Right lobe of liver (tissue), 6 donors: ENCODE data around the gene PGBD1. TPM values are rescaled to one million over a fixed set of nuclear protein-coding genes. Genes with fewer than 3 reads are reported as not detected.

Source experiments
- ATAC-seq, 4 donors: fragments of 200-7000 bp; cut with Tn5 transposase; one replicate each; pipeline ENCODE4 v1.9.1; 2020; ENCODE audit warnings: mild to moderate bottlenecking in 4 of 4, moderate library complexity in 4 of 4
- DNase-seq, 3 donors: peaks; one replicate each; pipeline ENCODE4 v3.0.0-alpha.2; 2020
- H3K27ac ChIP-seq, 3 donors: fragments of 200-600 bp; one replicate each; pipeline ENCODE4 v1.8.0; 2022
- H3K27me3 ChIP-seq, 2 donors: fragments of 200-600 bp; one replicate each; pipeline ENCODE4 v1.8.0; 2022
- H3K36me3 ChIP-seq, 4 donors: fragments of 200-600 bp; sonication (generic) in 1 of 4; one replicate each; pipeline versions ENCODE4 v1.5.1 to v1.8.0; 2017 to 2022; ENCODE audit warnings: control low read depth in 1 of 4
- H3K4me1 ChIP-seq, 4 donors: fragments of 200-600 bp; sonication (generic) in 1 of 4; one replicate each; pipeline versions ENCODE4 v1.5.1 to v1.8.0; 2017 to 2022; ENCODE audit warnings: control low read depth in 1 of 4
- H3K4me3 ChIP-seq, 3 donors: fragments of 200-600 bp; one replicate each; pipeline ENCODE4 v1.8.0; 2022
- H3K9me3 ChIP-seq, 4 donors: fragments of 200-600 bp; sonication (generic) in 1 of 4; one replicate each; pipeline versions ENCODE4 v1.5.1 to v1.8.0; 2017 to 2022; ENCODE audit warnings: control low read depth in 1 of 4
- CTCF ChIP-seq, 4 donors: fragments of 200-600 bp in 3 of 4; fragments of 450-650 bp in 1 of 4; IDR thresholded peaks; one replicate each; pipeline versions ENCODE4 v1.5.1 to v1.8.0; 2016 to 2022; ENCODE audit warnings: antibody characterized with exemption in 4 of 4, mild to moderate bottlenecking in 2 of 4
- POLR2A ChIP-seq: fragments of 450-650 bp; IDR thresholded peaks from one replicate; pipeline ENCODE4 v1.6.1; 2017; ENCODE audit warnings: antibody characterized with exemption, mild to moderate bottlenecking
- whole genome bisulfite sequencing: methylation state at CpG from one replicate; pipeline ENCODE4 v1.1.6; 2018; ENCODE audit warnings: low coverage, low lambda C conversion rate; ENCODE audit not compliant: insufficient coverage; ENCODE audit errors: missing lambda C conversion rate; 5-methylcytosine and 5-hydroxymethylcytosine counted together
- intact Hi-C, 2 donors: fragments of 100-400 bp; cut with DNase I; formaldehyde crosslinking; loops; one replicate each; pipeline versions ENCODE4 v1.11.2 to v1.14.1; 2022
- total RNA-seq, 6 experiments: library from RNA; depleted of rRNA in 2 of 6; stranded (reverse); fragments of >200 nt in 2 of 6; fragmentation: NEBNext Ultra II Directional in 3 of 6; extraction: Animal tissue kit (Norgen Biotek cat#: 25700) in 3 of 6; gene quantifications; one replicate each; pipeline versions ENCODE4 v1.1.0 to v1.2.4, GENCODE V29; 2016 to 2023
- donor health status: DM: no; HTN: yes; CAD: no.
- donor health status: DM: no; HTN: no; CAD: no.
- donor health status: DM: no; HTN: no; CAD: no.
- donor health status: DM: no; HTN: yes; CAD: no.
- donor health status: DM: no; HTN: yes; CAD: no.

The PGBD1 gene
- total RNA-seq, 6 experiments from 2014 or later = 1.1 to 2.0 (median 1.3) TPM

- ATAC-seq (no peak), DNase-seq (no peak)
- intact Hi-C loops = no loop called here
- Histone ChIP-seq H3K4me1 (no peaks in the 10 kb centered on the region), H3K9me3 (no peaks in the 10 kb centered on the region), H3K27me3 (no peaks in the 10 kb centered on the region), H3K27ac (no peak overlapping the region), H3K36me3 (peaks cover 0 to 6% (median 3%) of the 10 kb centered on the region in 4 donors), H3K4me3 (no peak overlapping the region)
- WGBS = 86% methylated on average over 1 of the region's 1 CpG
- TF ChIP-seq POLR2A (no peak), CTCF (IDR thresholded peaks at IDR 0.05) (no peak)
Measured at GRCh38 chr6:28240471-28240870, 40.9 kb upstream of the PGBD1 start.

- Histone ChIP-seq H3K9me3 (no peaks in the 10 kb centered on the region), H3K4me3 (no peak overlapping the region), H3K27me3 (no peaks in the 10 kb centered on the region), H3K4me1 (no peaks in the 10 kb centered on the region), H3K27ac (no peak overlapping the region), H3K36me3 (peaks cover 0 to 34% (median 4%) of the 10 kb centered on the region in 4 donors)
- no peak for DNase-seq
- ATAC-seq = no peak
- TF ChIP-seq CTCF (IDR thresholded peaks at IDR 0.05) (no peak), POLR2A (no peak)
- 84% methylated on average over 3 of the region's 3 CpGs for WGBS
- intact Hi-C loops = no loop called here
Measured at GRCh38 chr6:28243946-28244345, 37.4 kb upstream of the PGBD1 start.

- Histone ChIP-seq H3K4me3 (no peak overlapping the region), H3K36me3 (peaks cover 0 to 36% (median 4%) of the 10 kb centered on the region in 4 donors), H3K4me1 (peaks cover 0 to under 1% (median 0%) of the 10 kb centered on the region in 4 donors), H3K9me3 (no peaks in the 10 kb centered on the region), H3K27ac (no peak overlapping the region), H3K27me3 (no peaks in the 10 kb centered on the region)
- TF ChIP-seq POLR2A (no peak), CTCF (IDR thresholded peaks at IDR 0.05) (no peak)
- intact Hi-C loops = no loop called here
- DNase-seq (no peak), ATAC-seq (no peak)
- WGBS = 97% methylated on average over 6 of the region's 6 CpGs
Measured at GRCh38 chr6:28245206-28245941, 36.0 kb upstream of the PGBD1 start.

GRCh38 chr6:28248916-28249315 lies 32.5 kb upstream of the PGBD1 start:
- WGBS = 57% methylated on average over 1 of the region's 1 CpG
- no peak for ATAC-seq
- peaks cover 0 to 9% (median 2%) of the 10 kb centered on the region in 4 donors for H3K4me1 ChIP-seq

More at GRCh38 chr6:28248916-28249315, 32.5 kb upstream of the PGBD1 start:
- Histone ChIP-seq H3K36me3 (peaks cover 0 to 36% (median 4%) of the 10 kb centered on the region in 4 donors), H3K27ac (no peak overlapping the region), H3K27me3 (no peaks in the 10 kb centered on the region), H3K9me3 (no peaks in the 10 kb centered on the region), H3K4me3 (no peak overlapping the region)
- DNase-seq = no peak
- TF ChIP-seq POLR2A (no peak), CTCF (IDR thresholded peaks at IDR 0.05) (no peak)
- intact Hi-C loops = no loop called here
